Dendritic cell treated with granulocyte-macrophage colony-stimulating factor and Interleukin-4, amounts not matched to agents 40 ng/mL and 50 ng/mL, for 4 days (primary cell): Measurements from ENCODE around the gene VEGFB.

Experiments used
- H3K27ac Mint-ChIP-seq: one replicate; pipeline ENCODE4 v1.8.0; 2022; ENCODE audit warnings: mild to moderate bottlenecking, mixed read lengths
- H3K27me3 Mint-ChIP-seq: one replicate; pipeline ENCODE4 v1.8.0; 2022; ENCODE audit warnings: mild to moderate bottlenecking, mixed read lengths
- H3K36me3 Mint-ChIP-seq: one replicate; pipeline ENCODE4 v1.8.0; 2022; ENCODE audit warnings: low read depth, mixed read lengths
- H3K4me1 Mint-ChIP-seq: one replicate; pipeline ENCODE4 v1.8.0; 2022; ENCODE audit warnings: low read depth, mixed read lengths
- H3K4me3 Mint-ChIP-seq: one replicate; pipeline ENCODE4 v1.8.0; 2022; ENCODE audit warnings: mild to moderate bottlenecking, moderate library complexity, mixed read lengths
- H3K9me3 Mint-ChIP-seq: one replicate; pipeline ENCODE4 v1.8.0; 2022; ENCODE audit warnings: mixed read lengths
- intact Hi-C: fragments of 100-400 bp; cut with micrococcal nuclease; formaldehyde crosslinking; loops from one replicate; pipeline ENCODE4 v1.15.0; 2022

The VEGFB gene

GRCh38 chr11:64206457-64207255 is 27.7 kb upstream of the VEGFB start, which contains the start of gene FERMT3:
Gene FERMT3 (plus strand): TSS chr11:64206721. CDS start chr11:64207365, 644 bp downstream.
- no peaks in the 10 kb centered on the region for H3K9me3 Mint-ChIP-seq
- H3K27me3 Mint-ChIP-seq = no peaks in the 10 kb centered on the region
- H3K27ac Mint-ChIP-seq = peak within 1 kb of the TSS; percentile 91
- intact Hi-C loops = loop anchor here (2.0 kb wide), 1 partner anchor 62 kb away; no protein-coding TSS in a partner anchor
- H3K4me3 Mint-ChIP-seq = peak within 1 kb of the TSS; percentile 92
- H3K36me3 Mint-ChIP-seq = peaks cover 85% of the 10 kb centered on the region
- peaks cover 77% of the 10 kb centered on the region for H3K4me1 Mint-ChIP-seq

DNA sequence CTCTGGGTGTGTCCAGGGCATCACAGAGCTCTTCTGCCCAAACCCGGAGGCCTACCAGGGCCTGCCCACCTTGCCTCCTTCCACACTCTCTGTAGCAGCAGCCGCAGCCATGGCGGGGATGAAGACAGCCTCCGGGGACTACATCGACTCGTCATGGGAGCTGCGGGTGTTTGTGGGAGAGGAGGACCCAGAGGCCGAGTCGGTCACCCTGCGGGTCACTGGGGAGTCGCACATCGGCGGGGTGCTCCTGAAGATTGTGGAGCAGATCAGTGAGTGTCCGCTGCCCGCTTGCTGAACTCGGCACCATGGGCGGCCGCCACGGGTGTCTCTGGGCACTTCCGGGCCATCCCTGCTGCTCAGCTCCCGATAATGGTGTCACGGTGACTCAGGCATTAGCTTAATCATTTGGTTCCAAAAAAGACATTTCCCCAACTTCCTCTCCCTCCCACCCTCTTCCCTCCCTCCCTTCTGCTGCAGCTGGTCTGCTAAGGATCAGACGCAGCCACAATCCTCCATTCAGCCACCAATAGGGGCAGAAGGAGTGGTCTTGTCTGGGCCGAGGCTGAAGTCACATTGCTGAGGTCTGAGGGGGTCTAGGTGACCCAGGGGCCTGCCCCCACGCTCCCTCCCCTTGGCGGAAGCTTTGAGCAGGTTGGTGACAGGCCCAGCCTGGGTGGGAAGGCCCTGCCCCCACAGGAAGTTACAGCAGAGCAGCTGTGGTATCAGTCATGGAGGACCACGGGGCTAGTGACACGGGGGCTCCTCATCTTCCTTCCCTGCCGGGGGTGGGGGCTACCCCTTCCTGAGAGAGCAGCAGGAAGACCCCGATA is 26.9 kb upstream of the VEGFB start:
- no peaks in the 10 kb centered on the region for H3K9me3 Mint-ChIP-seq
- intact Hi-C loops = loop anchor here (2.0 kb wide), 1 partner anchor 61 kb away; no protein-coding TSS in a partner anchor
- peak overlapping the region; percentile 91 for H3K27ac Mint-ChIP-seq
- peaks cover 85% of the 10 kb centered on the region for H3K36me3 Mint-ChIP-seq
- H3K4me1 Mint-ChIP-seq = peaks cover 84% of the 10 kb centered on the region
- peak overlapping the region; percentile 92 for H3K4me3 Mint-ChIP-seq
- no peaks in the 10 kb centered on the region for H3K27me3 Mint-ChIP-seq

GRCh38 chr11:64208086-64208795 is 26.1 kb upstream of the VEGFB start:
- Mint-ChIP-seq H3K27ac (peak overlapping the region; percentile 91), H3K36me3 (peaks cover 85% of the 10 kb centered on the region), H3K4me1 (peaks cover 83% of the 10 kb centered on the region), H3K27me3 (no peaks in the 10 kb centered on the region), H3K9me3 (no peaks in the 10 kb centered on the region), H3K4me3 (peak overlapping the region; percentile 92)
- intact Hi-C loops = no loop called here

- H3K36me3 Mint-ChIP-seq = peaks cover 85% of the 10 kb centered on the region
- peak overlapping the region; percentile 92 for H3K4me3 Mint-ChIP-seq
- peak overlapping the region; percentile 91 for H3K27ac Mint-ChIP-seq
- intact Hi-C loops = no loop called here
- H3K27me3 Mint-ChIP-seq = no peaks in the 10 kb centered on the region
- no peaks in the 10 kb centered on the region for H3K9me3 Mint-ChIP-seq
- peaks cover 76% of the 10 kb centered on the region for H3K4me1 Mint-ChIP-seq
These were observed 25.4 kb upstream of the VEGFB start for GRCh38 chr11:64208796-64209562.

DNA sequence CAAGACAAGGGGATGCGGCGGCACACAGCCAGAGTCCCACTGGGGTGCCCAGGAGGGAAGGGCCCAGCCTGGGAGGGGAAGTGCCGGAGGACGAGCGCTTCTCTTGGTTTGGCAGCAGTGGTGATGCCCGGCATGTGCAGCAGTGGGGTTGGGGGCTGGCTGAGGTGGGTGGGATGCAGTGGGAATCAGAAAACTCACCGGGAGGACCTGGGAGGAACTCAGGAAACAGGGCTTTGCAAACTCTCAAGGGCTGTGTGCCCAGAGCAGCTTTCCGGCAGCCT is 24.9 kb upstream of the VEGFB start:
- Mint-ChIP-seq H3K36me3 (peaks cover 85% of the 10 kb centered on the region), H3K9me3 (no peaks in the 10 kb centered on the region), H3K27ac (peak overlapping the region; percentile 91), H3K27me3 (no peaks in the 10 kb centered on the region), H3K4me1 (peaks cover 70% of the 10 kb centered on the region), H3K4me3 (peak overlapping the region; percentile 92)
- intact Hi-C loops = no loop called here

GRCh38 chr11:64210301-64211020 is 23.9 kb upstream of the VEGFB start:
- Mint-ChIP-seq H3K4me1 (peaks cover 67% of the 10 kb centered on the region), H3K27ac (peak overlapping the region; percentile 15), H3K36me3 (peaks cover 90% of the 10 kb centered on the region), H3K9me3 (no peaks in the 10 kb centered on the region), H3K27me3 (no peaks in the 10 kb centered on the region), H3K4me3 (no peak overlapping the region)
- intact Hi-C loops = no loop called here

- intact Hi-C loops = no loop called here
- peak overlapping the region; percentile 10 for H3K27ac Mint-ChIP-seq
- peaks cover 59% of the 10 kb centered on the region for H3K4me1 Mint-ChIP-seq
- H3K36me3 Mint-ChIP-seq = peaks cover 99% of the 10 kb centered on the region
- no peaks in the 10 kb centered on the region for H3K9me3 Mint-ChIP-seq
- no peak overlapping the region for H3K4me3 Mint-ChIP-seq
- no peaks in the 10 kb centered on the region for H3K27me3 Mint-ChIP-seq
These were observed 23.1 kb upstream of the VEGFB start for GRCh38 chr11:64211181-64211872.

DNA sequence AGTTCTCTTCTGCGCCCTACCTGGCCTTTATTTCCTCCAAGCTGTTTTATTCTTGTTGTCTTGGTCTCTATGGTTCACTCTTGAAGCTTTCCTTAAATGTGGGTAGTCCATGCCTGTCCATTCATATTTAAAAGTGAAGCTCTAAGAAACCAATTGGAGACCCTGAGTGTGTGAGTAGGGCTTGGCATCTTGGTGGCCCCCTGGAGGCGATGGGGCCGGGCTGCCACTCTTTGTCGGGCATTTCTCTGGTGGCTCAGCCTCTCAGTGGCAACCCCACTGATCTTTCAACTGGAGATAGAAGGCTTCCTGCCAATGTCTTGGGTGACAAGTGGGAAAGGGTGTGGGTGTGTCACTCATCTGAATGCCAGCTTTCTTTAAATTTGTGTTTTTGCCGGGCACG is 17.5 kb upstream of the VEGFB start:
- Mint-ChIP-seq H3K36me3 (peaks cover 100% of the 10 kb centered on the region), H3K27ac (no peak overlapping the region), H3K4me1 (peaks cover 30% of the 10 kb centered on the region), H3K4me3 (no peak overlapping the region), H3K27me3 (no peaks in the 10 kb centered on the region), H3K9me3 (no peaks in the 10 kb centered on the region)
- intact Hi-C loops = no loop called here

DNA sequence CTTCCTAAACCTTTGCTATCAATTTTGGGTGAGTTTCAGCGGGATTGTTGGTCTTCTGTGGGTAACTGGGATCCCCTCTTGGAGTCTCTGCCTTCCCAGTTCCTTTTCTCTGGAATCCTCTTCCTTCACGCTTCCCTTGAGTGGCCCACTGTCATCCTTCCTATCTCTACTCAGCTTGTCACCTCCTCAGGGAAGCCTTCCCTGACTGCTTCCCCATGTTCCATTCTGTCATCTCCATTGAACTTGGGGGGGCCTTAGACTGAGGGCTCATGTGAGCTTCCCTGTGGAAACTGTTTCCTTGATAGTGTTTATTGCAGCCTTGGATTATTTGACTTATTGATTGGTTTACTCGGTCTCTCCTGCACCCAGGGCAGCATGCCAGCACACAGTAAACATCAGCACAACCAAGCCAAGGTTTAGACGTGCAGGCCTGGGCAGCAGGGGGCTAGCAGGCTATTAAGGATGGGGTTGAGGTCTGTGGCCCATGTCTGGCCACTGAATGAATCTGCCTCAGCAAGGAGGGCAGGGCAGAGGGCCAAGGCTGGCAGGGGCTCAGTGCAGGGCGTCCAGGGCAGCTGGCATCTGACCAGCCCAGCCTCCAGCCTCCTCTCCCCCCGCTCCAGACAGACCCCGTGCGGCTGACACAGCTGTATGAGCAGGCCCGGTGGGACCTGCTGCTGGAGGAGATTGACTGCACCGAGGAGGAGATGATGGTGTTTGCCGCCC is 15.6 kb upstream of the VEGFB start:
- Mint-ChIP-seq H3K27ac (no peak overlapping the region), H3K36me3 (peaks cover 100% of the 10 kb centered on the region), H3K4me1 (peaks cover 25% of the 10 kb centered on the region), H3K27me3 (no peaks in the 10 kb centered on the region), H3K4me3 (no peak overlapping the region), H3K9me3 (no peaks in the 10 kb centered on the region)
- intact Hi-C loops = no loop called here

DNA sequence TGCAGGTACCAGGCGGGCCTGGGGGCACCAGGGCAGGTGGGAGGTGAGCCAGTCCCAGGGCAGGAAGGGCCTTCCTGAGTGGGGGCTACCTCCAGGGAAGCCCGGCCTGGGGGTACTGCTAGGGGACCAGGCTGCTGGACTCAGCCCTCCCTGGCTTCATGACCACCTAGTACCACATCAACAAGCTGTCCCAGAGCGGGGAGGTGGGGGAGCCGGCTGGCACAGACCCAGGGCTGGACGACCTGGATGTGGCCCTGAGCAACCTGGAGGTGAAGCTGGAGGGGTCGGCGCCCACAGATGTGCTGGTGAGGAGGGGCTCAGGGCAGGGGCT is 15.1 kb upstream of the VEGFB start:
- H3K27ac Mint-ChIP-seq = no peak overlapping the region
- no peaks in the 10 kb centered on the region for H3K27me3 Mint-ChIP-seq
- H3K9me3 Mint-ChIP-seq = no peaks in the 10 kb centered on the region
- peaks cover 100% of the 10 kb centered on the region for H3K36me3 Mint-ChIP-seq
- intact Hi-C loops = no loop called here
- H3K4me1 Mint-ChIP-seq = peaks cover 30% of the 10 kb centered on the region
- no peak overlapping the region for H3K4me3 Mint-ChIP-seq

GRCh38 chr11:64219755-64220154 is 14.6 kb upstream of the VEGFB start:
- no peaks in the 10 kb centered on the region for H3K27me3 Mint-ChIP-seq
- H3K9me3 Mint-ChIP-seq = no peaks in the 10 kb centered on the region
- peaks cover 100% of the 10 kb centered on the region for H3K36me3 Mint-ChIP-seq
- intact Hi-C loops = no loop called here
- no peak overlapping the region for H3K27ac Mint-ChIP-seq
- no peak overlapping the region for H3K4me3 Mint-ChIP-seq
- H3K4me1 Mint-ChIP-seq = peaks cover 34% of the 10 kb centered on the region

DNA sequence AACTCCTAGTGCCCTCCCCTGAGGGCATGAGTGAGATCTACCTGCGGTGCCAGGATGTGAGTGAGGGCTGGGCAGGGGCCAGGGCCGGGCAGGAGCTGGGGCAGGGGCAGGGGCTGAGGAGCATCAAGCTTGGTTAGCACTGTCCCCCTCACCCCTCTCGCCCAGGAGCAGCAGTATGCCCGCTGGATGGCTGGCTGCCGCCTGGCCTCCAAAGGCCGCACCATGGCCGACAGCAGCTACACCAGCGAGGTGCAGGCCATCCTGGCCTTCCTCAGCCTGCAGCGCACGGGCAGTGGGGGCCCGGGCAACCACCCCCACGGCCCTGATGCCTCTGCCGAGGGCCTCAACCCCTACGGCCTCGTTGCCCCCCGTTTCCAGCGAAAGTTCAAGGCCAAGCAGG is 14.1 kb upstream of the VEGFB start:
- peaks cover 98% of the 10 kb centered on the region for H3K36me3 Mint-ChIP-seq
- intact Hi-C loops = no loop called here
- H3K27ac Mint-ChIP-seq = no peak overlapping the region
- no peak overlapping the region for H3K4me3 Mint-ChIP-seq
- H3K9me3 Mint-ChIP-seq = no peaks in the 10 kb centered on the region
- H3K27me3 Mint-ChIP-seq = no peaks in the 10 kb centered on the region
- peaks cover 34% of the 10 kb centered on the region for H3K4me1 Mint-ChIP-seq
